IPS-NIHi11 (cell line): ENCODE results near the gene C9orf152.
A peak's percentile ranks its signal among the peaks of the same experiment; 100 is the strongest.

Experiments
- DNase-seq: peaks from one replicate; pipeline ENCODE4 v3.0.0; 2012; ENCODE audit warnings: mixed read lengths, low spot score

The C9orf152 gene

GRCh38 chr9:110180511-110181434, 27.2 kb downstream of the C9orf152 start:
- DNase-seq, result no peak

DNA sequence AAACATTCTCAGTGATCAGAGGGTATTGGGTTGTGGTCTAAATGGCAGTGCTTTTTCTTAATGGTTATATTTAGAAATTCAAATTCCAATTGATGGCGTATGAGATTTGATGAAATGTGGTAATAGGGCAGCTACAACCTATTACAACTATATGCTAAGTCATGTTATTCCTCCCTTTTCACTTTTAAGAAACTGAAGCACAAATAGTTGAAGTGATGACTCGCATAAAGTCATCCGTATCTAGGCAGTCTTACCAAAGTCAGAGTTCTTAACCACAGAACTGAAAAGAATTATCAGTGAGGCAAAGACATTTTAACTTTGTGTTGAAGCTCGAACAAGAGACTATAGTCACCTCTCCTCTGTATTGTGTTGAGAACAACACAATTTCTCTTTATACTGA, 28.2 kb downstream of the C9orf152 start:
- DNase-seq, result no peak

- no peak for DNase-seq
These were observed 29.7 kb downstream of the C9orf152 start for GRCh38 chr9:110178281-110178680.

DNA sequence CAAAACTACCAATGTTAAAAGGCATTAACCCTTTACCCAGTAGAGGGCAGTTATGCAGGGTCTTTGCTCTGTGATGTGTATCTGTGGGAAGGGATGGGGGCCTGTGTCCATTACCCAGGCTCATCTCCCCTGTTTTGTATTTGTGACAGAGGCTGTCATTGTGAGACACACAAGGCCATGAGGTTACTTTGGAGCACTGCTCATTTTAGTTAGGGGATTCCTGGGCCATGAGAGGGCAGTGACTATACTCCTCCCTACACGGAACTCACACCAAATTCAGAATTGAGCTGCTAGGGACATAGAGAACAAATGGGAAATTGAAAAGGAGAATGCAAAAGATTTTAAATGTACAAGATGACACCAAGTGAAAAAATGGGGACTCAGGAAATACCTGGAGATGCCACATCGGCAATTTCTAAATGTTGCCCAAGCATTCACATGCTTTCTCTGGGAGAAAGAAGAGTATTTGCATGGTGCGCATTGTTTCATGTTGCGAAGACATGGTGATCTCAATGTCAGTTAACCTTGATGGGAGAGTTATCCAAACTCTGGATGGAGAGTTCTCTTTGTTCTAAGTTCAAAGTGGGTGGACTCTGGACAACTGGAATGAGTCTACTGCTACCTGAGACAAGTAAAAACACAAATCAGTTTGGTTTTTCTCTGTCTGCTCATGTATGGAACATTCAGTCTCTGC, 32.5 kb downstream of the C9orf152 start:
- DNase-seq, result no peak

DNA sequence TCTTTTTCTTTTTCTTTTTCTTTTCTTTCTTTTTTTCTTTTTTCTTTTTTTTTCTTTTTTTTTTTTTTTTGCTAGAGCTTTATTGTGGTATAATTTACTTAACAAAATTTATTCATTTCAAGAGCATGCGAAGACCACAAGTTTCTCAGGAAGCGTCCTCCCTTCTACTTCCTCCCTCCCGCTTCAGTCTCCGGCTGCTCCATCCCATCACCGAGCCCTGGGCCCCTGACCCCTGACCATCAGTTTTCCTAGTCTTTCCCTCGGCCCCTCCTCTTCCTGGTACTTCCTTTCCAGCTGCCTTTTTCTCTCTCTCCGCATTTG, 34.7 kb downstream of the C9orf152 start:
- peak; percentile 48 for DNase-seq

GRCh38 chr9:110170357-110171257, 37.4 kb downstream of the C9orf152 start:
- no peak for DNase-seq

DNA sequence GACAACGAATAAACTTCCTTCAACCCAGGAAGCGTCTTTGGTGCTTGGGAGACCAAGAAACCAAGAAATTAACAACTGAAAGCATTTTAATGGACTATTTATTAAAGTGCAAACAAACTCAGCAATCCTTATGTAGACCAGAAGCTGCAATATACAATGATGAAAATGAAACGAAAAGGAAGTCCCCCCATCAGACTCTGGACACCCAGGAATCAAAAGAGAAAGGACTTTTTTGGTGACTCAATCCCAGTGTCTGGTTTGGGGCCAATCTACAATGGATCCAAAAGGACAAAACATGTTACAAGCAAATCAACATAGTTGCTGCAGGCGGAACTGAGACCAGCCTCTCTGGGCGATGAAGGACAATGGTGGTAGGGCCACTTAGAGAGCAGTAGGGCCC, 39.5 kb downstream of the C9orf152 start:
- no peak for DNase-seq

DNA sequence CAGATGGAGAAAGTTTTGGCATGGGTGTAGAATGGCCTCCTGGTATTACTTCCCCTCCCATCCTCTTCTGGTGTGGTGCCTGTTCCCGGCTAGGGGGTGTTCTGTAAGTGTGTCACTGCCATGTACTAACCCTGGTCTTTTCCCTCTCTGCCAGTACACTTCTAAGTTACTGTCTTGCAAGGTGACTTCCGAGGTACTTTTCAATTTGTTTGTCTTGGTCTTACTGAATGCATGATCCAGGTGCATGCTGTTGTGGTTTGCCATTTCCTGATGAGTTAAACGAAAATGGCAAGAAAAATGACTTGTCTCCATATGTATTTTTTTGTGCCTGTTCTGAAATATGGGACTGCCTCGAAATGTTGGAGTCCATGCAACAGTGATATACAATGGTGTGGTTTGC, 46.0 kb downstream of the C9orf152 start:
- DNase-seq, result no peak

DNA sequence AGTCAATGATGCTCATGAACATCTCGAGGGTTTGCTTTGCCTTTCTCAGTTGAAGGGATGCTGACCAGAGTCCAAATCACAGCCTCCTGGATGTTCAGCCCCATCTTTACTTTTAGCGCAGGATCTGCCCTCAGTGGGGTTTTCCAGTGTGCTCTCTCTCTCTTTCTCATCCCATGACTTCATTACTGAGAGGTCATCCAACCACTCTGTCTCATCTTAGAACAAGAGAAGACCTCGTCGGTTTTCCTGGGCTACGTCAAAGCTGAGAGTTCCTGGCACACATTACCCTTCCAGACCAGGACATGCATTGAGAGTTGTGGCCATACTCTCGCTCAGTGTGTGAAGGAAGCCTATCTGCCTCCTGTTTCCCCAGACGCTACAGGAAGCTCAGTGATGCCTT, 47.3 kb downstream of the C9orf152 start:
- DNase-seq, result no peak

DNA sequence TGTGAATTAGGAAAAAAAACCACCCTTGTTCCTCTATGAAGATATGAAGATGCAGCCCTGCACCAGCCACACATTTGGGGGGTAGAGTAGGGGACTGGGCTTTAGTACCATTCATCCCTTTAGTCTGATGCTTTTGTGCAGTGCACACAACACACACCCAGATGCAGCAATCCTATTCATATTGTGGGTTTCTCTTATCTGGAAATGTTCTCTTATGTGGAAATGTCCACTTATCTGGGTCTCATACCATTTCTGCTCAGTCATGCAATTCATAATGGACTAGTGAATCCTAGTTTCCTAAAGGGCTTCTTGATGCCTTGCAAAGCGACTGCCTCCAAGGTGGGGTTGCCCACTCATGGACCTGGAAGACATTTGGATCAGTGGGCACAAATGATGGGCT, 47.8 kb downstream of the C9orf152 start:
- DNase-seq, result no peak

GRCh38 chr9:110157823-110158664, 49.9 kb downstream of the C9orf152 start:
- DNase-seq, result no peak

DNA sequence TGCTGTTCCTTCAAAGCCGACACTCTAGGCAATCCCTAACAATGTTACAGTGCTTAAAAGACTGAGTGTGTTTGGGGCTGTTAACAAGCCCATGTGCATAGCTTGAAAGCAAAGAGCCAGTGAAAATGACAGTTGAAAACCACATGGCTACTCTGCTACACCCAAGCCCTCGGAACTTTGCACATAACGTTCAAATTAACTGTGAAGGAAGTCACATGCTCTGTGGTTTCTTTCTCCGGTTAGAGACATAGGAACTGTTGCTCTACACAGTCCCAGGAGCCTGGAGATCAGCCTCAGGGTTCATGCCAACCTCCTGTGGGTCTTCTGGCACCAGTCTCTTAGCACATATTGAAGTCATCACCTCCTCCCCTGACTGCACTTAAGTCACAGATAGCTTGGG, 51.1 kb downstream of the C9orf152 start:
- DNase-seq, result no peak

- DNase-seq, result no peak
These were observed 51.5 kb downstream of the C9orf152 start for GRCh38 chr9:110156416-110156815.

- no peak for DNase-seq
These were observed 52.2 kb downstream of the C9orf152 start for GRCh38 chr9:110155751-110156150.

- DNase-seq, result no peak
These were observed 54.5 kb downstream of the C9orf152 start for GRCh38 chr9:110153431-110153830.

DNA sequence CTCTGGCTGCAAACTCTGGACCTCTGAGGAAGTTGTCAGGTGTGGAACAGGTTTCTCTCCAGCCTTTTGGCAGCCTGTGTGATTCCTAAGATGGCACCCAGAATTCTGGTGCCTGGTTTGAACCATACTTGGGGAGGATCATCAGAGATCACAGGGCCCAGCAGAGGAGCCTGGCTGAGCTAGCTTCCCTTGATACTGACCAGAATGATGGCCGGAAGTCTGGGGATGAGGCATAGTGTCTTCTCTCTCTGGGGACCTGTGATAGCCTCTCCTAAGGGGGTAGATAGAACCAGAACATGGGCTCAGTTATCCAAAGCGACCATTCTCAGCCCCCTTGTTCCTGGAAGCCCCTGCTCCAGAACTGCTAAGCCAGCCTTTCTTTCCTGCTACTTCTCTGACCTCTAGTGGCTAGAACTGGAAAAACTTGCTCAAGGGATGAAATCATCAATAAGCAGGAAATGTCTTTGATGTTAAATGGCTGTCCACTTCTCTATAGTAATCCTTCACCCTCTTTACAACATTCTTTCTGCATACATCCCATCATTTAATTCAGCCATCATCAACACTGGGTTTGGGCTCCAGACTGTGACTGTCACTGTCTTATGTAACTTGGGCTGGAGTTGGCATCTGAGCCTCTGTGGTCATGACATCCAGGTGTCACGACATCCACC, 55.1 kb downstream of the C9orf152 start:
- peak; percentile 53 for DNase-seq
